Inflammatory macrophage treated with lipopolysaccharide for 4 hours (primary cell): ENCODE measurements around the gene RFX1.

Source experiments
- DNase-seq: peaks from one replicate; pipeline ENCODE4 v3.0.0-alpha.2; 2020

The RFX1 gene

DNA sequence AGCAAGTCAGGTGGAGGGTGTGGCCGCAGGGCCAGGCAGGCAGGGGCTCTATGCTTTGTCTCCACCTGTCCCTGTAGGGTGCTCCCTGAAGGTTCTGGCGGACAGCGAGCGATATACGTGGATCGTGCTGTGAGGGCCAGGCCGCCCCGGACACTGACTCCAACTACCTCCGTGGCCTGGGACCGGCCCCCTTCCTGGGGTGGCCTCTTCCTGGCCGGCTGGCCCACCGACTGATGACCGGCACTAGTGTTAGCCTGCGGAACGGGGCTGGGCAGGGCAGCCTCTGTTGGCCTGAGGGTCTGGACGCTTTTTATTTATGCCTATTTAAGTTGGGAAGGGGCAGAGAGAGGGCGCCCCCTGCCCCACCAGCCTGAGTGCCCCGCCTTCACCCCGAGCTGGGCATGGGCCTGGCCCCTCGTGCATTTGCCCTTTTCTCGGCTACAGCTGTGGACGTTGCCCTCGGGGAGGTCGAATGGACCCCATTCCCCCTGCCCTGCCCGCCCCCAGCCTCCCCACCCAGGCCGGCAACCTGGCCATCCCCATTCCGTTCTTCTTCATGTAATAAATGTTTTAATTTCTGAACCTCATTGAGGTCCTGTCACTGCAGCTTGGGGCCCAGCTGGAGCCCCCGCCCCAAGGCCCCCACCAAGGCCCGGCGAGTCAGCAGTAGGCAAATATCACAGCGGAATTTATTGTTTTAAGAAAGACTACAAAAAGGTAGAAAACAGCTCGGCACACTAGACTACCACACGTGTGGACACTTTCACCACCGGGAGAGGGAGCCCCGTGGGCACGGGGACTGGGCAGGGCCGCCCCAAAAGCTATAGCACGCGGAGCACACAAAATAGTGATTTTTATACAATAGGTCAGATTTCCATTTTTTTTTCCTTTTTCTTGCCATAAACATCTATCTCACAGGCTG, 45.0 kb downstream of the RFX1 start:
- no peak for DNase-seq

DNA sequence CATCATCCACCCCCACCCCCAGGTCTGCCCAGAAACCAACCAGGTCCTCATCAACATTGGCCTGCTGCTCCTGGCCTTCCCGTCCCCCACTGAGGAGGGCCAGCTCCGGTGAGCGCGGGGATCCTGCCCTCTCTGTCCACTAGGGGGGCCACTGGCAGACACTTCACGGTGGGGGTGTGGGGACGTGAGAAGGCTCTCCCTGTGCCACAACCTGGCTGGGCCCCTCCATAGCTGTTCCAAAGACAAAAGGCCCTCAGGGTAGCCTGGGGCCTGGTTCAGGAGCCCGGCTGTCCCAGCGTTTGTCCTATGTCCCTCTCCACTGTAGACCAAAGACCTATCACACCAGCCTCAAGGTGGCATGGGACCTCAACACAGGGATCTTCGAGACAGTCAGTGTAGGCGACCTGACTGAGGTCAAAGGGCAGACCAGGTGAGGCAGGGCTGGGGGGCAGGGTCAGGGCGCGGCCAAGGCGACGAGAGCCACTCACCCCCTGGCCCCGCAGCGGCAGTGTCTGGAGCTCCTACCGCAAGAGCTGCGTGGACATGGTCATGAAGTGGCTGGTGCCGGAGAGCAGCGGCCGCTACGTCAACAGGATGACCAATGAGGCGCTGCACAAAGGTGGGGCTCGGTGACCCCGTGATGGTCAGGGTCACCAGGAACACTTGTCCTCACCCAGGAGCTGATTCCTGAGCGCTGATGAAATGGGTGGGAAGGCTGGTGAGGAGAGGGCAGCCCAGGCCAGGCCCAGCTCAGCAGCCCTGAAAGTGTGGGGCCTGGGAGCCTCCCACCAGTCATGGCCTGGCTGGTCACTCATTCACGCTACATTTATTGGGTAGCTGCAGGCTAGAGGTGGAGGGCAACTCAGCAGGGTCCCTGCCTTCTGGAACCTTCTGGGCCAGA, 45.9 kb downstream of the RFX1 start:
- no peak for DNase-seq

DNA sequence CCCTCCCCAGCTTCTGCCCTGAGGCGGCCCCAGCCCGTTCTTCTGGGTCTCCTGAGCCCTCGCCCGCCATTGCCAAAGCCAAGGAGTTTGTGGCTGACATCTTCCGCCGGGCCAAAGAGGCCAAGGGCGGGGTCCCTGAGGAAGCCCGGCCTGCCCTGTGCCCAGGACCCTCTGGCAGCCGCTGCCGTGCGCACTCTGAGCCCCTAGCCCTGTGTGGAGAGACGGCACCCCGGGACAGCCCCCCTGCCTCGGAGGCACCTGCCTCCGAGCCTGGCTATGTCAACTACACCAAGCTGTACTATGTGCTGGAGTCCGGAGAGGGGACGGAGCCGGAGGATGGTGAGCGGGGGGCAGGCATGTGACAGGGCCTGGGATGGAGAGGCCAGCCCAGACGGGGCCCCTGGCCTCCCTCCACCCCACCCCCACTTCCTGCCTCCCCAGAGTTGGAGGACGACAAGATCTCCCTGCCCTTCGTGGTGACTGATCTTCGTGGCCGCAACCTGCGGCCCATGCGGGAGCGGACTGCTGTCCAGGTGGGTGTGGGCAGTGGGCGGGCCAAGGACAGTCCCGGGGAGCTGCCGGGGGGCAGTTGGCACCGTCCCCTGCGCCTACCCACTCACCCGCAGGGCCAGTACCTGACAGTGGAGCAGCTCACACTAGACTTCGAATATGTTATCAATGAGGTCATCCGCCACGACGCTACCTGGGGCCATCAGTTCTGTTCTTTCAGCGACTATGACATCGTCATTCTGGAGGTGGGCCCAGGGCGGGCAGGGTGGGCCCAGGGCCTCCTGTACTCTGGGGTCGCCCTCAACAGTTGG, 46.8 kb downstream of the RFX1 start:
- DNase-seq: no peak

DNA sequence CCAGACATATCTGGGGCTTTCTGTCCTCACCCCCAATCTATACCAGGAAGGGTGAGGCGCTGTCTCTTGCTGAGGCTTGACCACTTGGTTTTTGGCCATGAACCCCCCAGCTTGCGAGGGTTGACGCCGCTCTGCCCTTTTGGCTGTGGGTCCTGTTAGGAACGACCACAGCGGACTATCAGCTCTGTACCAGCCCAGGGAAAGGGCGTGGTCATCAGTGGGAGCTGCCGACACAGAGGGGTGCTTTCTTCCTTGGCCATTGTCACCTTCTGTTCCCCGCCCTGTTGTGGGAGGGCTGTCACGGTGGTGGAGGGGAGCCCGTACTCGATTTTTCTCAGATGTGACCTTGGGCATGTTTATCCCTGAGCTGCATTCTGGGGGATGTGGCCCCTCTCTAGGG, 48.1 kb downstream of the RFX1 start:
- no peak for DNase-seq

DNA sequence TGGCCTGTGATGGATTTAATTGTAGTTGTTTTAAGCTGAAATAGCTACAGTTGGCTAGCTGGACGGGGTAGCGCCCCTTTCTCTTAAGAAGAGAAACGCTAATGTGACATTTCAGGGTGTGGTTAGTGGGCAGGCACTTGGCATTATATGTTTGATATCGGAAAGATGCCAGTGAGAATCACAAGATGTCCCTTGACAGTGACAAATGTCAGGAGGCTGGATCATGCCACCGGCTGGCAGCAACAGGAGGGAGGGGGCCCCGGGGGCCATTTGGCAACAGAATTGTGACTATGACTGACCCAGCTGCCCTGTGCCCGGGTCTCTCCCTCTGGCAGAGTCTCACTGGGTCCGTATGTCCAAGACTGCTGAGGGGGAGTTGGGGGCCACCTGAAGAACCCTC, 49.1 kb downstream of the RFX1 start:
- no peak for DNase-seq

DNA sequence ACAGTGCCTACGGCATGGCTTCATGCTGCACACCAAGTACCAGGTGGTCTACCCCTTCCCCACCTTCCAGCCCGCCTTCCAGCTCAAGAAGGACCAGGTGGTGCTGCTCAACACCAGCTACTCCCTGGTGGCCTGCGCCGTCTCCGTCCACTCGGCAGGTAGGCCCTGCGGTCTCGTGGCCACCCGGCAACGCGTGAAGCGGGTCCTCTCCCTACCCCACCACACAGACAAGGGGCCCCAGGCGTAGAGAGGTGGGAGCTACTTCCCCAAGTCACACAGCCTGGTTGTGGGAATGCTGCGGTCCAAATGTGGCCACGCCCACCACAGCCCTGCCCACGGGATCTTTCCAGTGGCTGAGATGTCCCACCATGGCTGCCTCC, 49.8 kb downstream of the RFX1 start:
- DNase-seq: no peak

DNA sequence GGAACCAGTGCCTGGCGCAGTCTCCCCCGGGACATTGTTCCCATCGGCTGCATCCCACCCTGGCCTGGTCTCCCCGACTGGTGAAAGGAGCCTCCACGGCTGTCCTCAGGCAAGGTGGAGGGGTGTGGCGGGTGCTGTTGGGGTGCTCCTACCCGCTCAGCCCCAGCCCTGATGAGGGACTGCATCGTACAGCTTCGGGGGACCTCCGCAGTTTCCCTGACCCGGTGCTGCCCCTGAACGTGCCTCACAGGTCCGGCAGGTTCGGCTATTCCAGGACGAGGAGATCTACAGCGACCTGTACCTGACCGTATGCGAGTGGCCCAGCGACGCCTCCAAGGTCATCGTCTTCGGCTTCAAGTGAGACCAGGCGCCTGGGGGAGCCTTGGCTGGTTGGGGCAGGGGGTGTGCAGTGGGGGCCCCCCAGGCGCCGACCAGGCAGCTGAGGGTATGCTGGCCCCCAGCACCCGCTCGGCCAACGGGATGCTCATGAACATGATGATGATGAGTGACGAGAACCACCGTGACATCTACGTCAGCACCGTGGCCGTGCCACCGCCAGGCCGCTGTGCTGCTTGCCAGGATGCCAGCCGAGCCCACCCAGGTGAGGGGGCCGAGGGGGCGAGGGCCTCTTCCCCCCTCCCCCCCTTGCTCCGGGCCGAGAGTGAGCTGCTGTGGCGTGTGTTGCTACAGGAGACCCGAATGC, 50.3 kb downstream of the RFX1 start:
- DNase-seq: no peak

DNA sequence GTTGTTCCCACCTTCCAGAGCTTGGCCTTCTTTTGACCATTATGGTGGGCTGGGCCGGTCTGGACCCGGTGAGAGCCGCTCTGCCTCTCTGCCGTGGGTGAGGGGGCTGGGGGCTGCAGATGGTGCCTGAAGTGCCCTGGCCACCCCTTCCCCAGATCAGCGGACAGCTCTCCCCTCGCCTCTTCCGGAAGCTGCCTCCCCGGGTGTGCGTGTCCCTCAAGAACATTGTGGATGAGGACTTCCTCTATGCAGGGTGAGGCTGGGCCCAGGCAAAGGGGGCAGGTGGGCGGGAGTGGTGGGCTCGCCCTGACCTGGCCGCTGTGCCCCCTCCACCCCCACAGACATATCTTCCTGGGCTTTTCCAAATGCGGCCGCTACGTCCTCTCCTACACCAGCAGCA, 51.9 kb downstream of the RFX1 start:
- DNase-seq: no peak

DNA sequence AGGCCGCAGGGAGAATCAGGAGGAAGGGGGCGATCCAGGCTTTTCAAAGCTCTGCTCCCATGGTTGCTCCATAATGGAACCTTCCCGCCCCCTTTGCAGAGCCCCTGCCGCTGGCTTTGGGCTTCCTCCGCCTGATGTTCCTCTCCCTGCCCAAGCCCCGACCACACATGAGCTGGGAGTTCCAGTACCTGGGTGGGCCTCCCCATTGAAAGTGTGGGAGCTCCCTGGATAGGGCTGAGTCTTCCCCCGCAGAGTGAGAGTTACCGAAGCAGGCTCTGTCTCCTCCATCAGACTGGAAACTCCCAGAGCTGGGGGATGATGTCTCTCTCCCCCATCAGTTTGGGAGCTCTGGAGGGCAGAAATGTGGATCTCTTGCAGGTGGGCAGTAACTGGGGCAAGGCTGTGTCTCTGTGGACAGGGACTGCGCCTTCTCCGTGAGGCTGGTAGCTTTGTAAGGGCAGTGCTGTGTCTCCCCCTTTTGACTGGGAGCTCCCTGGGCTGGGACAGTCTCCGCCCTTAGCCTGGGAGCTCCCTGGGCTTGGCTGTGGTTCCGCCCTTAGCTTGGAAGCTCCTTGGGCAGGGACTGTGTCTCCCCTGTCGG, 53.1 kb downstream of the RFX1 start:
- DNase-seq: peak; percentile 19

DNA sequence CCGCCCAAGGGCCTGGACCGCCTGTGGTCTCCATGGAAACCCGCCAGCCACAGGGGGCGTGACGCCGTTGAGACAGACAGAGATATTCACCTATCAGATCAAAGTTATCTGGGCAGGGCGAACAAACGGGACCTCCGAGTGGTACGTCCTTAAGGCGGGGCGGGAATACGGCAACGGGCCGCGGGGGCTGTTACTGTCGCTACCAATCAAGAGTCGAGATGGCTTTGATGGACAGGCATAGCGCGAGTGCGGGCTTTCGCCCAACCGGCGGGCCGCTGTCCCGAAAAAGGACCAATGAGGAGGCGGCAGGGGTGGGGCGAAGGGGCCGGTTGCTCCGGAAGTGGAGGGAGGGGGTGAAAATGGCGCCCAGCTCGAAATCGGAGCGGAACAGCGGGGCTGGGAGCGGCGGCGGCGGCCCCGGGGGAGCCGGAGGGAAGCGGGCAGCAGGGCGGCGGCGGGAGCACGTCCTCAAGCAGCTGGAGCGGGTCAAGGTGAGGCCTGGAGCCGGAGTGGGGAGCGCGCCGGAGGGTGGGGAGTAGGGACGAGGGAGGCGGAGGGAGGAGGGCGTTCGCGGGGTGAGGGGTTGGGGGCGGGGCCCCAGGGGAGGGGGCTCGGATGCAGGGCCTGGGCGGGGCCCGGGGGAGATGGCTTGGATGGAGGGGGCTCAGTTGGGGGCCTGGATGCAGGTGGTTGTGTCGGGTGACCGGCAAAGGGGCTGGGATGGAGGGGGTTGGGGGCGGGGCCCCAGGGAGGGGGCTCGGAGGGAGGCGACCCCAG, 53.8 kb downstream of the RFX1 start, which contains the start of gene DCAF15:
DCAF15 (plus strand) TSS at position 356 of the 777 bp plus-strand sequence; CDS start at position 360, 4 bp downstream.
- DNase-seq: peak; percentile 100

DNA sequence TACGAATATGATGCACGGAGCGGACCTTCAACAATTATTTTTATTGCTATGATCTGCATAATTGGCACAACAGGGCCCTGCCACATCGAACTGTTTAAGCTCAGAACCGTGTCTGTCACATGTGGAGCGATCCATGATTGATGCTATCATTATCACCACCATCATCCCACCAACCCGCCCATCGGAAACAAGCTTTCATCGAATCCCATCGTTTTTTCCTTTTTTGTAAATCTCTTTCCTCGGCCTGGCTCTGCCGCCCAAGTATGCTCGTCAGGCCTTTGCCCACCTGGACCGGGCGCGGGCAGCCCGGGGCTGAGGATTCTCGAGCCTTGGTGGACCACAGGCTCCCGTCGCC, 54.3 kb downstream of the RFX1 start:
- no peak for DNase-seq

DNA sequence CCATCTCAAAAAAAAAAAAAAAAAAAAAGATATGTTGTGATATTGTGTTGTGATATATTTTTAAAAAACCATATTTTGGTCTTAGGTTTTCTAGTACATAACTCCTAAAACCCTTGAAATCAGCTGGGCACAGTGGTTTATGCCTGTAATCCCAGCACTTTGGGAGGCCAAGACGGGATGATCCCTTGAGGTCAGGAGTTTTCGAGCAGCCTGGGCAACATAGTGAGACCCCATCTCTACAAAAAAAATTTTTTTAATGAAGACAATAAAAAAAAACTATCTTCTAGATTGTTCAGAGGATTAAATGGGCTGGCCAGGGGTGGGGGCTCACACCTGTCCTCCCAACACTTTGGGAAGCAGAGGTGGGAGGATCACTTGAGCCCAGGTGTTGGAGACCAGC, 55.1 kb downstream of the RFX1 start:
- no peak for DNase-seq

DNA sequence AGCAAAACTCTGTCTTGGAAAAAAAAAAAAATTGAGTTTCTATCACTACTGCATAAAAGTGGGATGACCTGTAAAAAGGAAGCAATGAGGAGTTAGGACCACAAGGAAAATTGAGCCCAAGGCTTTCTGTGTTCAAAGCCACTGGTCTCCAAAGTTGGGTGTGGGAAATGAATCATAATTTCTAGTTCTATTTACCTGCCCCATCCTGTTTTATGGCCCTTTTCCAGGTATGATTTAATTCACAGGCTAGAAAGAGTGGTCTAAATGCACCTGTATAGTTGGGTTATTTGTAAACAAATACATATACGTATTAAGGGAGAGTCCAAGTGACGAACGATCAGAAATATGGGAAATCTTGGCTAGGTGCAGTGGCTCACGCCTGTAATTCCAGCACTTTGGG, 59.7 kb downstream of the RFX1 start:
- no peak for DNase-seq

DNA sequence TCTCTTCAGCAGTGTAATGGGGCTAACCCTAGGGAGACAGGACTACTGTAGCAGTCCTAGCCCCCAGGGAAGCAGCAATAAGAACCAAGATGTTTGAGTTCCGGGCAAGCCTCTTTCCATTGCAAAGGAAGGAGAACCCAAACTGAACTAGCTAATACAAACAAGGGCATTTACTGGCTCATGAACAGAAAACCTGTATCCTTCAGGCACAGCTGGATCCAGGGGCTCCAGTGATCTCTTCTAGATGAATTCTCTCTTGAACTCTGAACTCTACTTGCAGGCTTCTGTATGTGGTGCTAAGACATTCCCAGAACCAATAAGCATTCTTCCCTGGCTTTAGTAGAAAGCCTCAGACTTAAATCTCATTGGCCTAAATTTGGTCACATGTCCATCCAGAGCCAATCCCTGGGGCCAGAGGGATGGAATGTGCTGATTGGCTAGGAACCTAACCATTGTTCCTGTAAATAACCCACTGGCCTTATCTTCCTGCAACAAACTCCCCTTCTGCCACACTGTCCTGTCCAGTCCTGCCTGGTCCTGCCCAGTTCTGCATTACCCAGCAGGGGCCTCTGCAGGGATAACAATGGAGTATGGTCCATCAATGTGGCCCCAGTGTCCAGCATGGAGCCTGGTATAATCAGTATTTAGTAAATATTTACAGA, 64.0 kb downstream of the RFX1 start:
- DNase-seq: no peak

DNA sequence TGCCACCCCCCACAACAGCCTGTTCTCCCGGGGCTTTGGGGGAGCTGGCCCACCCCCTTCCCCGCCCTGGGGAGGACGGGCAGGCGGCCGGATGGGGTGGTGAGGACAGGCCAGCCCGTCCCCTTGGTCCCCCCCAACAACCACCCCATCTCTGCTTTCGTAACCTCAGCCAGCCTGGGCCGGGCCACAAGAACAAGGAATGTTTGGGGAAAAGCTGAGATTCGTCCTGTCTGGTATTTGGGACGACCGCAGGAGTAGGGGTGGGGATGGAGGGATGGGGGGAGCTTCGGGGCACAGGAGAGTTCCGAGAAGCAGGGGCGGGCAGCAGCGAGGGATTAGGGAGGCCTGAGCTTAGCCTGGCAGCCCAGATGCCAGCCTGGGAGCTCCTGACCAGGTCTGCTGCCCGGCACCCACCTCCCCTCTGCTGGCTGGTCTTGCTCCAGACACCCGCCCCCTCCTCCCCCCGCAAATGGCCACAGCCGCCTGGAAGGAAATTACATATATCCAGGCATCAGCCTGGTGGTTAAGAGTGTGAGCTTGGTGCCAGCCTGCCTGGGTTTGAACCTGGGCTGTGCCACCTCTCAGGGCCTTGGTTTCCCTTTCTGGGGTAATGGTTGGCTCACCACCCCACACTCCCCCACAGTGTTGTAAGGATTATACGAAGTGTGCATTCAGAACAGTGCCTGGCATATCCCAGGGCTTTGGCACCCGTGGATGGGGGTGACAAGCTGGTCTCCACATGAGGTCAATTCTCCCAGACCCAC, 67.6 kb downstream of the RFX1 start, which contains the start of gene PODNL1:
PODNL1 (minus strand) TSS at position 117 of the 764 bp plus-strand sequence. CDS start 236 bp downstream, outside the sequence.
- DNase-seq: no peak

DNA sequence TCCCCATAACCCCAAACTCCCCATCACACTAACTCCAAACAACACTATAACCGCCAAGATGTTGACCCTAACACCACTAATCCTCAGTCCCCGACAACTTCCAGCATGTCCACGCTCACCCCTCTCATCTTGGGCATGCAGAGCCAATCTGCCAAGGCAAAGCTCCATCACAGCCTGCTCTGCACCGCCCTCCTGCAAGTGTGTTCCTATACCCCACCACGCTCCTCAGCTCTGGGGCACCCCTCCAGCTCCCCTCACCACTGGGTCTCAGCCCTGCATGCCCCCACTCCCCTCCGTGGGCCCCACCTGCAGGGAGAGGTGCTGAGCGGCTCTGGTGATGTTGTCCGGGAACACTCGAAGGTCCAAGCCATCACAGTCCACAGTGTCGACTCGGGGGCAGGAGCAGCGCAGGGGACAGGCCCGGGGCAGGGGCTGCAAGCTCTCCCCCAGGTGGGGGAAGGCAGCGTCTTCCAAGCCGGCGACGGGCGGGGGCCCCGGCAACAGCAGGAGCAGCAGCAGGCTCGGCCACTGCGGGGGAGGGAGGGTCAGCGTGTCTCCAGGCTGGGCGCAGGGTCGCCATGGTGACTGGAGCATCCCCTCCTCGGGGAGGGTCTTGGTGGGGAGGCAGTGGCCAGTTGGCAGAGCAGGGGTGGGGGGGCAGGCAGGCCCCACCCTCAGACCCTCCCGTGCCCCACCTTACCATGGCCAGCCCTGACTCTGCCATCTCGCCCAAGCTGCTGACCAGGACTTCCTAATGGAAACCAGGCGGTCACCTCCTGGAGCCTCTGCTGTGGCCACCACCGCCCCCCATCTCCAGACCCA, 68.4 kb downstream of the RFX1 start:
- DNase-seq: no peak

DNA sequence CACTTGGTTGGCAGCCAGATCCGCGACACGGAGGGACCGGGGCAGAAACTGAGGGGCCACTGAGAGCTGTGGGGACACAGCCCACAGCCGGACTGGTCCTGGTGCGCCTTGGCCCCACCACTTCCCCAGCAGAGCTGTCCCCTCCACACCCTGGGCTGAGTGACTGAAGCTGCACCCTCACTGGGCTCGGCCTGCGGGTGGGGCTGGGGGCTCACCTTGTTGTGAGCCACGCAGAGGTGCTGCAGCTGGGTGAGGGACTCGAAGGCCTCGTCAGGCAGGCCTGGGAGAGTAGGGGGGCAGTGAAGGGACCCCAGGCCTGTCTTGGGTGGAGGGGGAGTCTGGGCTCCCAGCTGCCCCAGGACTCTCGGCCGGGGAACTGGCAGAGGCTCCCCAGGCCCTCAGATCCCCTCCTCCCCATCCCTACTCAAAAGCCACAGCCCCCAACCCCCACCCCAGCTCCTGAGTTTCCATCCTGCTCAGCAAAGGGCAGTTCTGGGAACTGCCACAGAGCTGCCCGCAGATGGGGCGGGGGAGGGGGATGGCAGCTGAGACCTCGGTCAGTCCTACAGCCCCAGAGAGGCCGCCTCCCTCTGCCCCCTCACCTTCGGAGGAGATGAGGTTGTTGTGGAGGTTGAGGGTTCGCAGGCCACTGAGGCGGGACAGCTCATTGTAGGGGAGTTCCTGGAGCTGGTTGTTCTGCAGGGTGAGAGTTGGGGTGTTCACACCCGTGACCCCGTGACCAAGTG, 70.2 kb downstream of the RFX1 start:
- no peak for DNase-seq

DNA sequence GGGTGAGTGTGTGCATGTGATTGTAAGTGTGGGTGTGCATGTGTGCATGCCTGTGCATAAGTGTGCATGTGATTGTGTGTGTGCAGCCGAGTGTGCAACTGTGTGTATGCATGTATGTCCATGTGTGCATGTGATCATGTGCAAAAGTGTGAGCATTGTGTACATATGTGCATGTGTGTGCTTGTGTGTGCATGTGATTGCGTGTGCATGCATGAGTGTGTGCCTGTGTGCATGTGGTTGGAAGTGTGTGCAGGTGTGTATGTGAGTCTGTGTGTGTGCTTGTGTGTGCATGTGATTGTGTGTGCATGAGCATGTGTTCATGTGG, 71.4 kb downstream of the RFX1 start:
- DNase-seq: no peak
